Neural progenitor cell (in vitro differentiated cells): Measurements from ENCODE around the gene SMARCC2.

Experiments used
- CTCF ChIP-seq: fragments of 200-600 bp; sonication (generic); IDR thresholded peaks from 2 replicates; pipeline ENCODE4 v1.5.1; 2017; ENCODE audit warnings: antibody characterized with exemption, mild to moderate bottlenecking
- EZH2 ChIP-seq: fragments of 200-600 bp; sonication (generic); IDR thresholded peaks from 2 replicates; pipeline ENCODE4 v1.6.1; 2017; ENCODE audit warnings: antibody characterized with exemption, mild to moderate bottlenecking, moderate library complexity

- no peak for TF ChIP-seq EZH2
- no peak for TF ChIP-seq CTCF
Measured at GRCh38 chr12:56118688-56119357, 70.5 kb downstream of the SMARCC2 start.
